Prostate gland (tissue), 2 donors: ENCODE measurements around the gene C11orf68. TPM values are rescaled to one million over a fixed set of nuclear protein-coding genes. Genes with fewer than 3 reads are reported as not detected.
A peak's percentile ranks its signal among the peaks of the same experiment; 100 is the strongest.

Source experiments
- DNase-seq: peaks from one replicate; pipeline ENCODE4 v3.0.0-alpha.2; 2019; ENCODE audit warnings: low spot score
- H3K27ac ChIP-seq, 2 donors: fragments of 200-600 bp; sonication (generic); 2 replicates each; pipeline ENCODE4 v1.5.1; 2017 to 2019
- H3K27me3 ChIP-seq: fragments of 200-600 bp; sonication (generic); replicated peaks from 2 replicates; pipeline ENCODE4 v1.5.1; 2019; ENCODE audit not compliant: insufficient read depth
- H3K36me3 ChIP-seq, 2 donors: fragments of 200-600 bp; sonication (generic); 1 replicate in 1 of 2; 2 replicates in 1 of 2; pipeline versions ENCODE4 v1.5.1 to v1.8.1; 2017 to 2019
- H3K4me1 ChIP-seq: fragments of 200-600 bp; sonication (generic); replicated peaks from 2 replicates; pipeline ENCODE4 v1.5.1; 2019
- H3K4me3 ChIP-seq, 2 donors: fragments of 200-600 bp; sonication (generic); 2 replicates each; pipeline ENCODE4 v1.5.1; 2017 to 2019
- H3K9me3 ChIP-seq: fragments of 200-600 bp; sonication (generic); 2 replicates; pipeline ENCODE4 v1.5.1; 2017
- POLR2A ChIP-seq: fragments of 450-650 bp; IDR thresholded peaks from one replicate; pipeline ENCODE4 v1.6.1; 2016; ENCODE audit warnings: antibody characterized with exemption, mild to moderate bottlenecking
- POLR2AphosphoS5 ChIP-seq: sonication (generic); formaldehyde crosslinking; IDR thresholded peaks from one replicate; pipeline ENCODE4 v1.6.1; 2017; ENCODE audit warnings: antibody characterized with exemption
- whole genome bisulfite sequencing: methylation state at CpG from one replicate; pipeline ENCODE4 v1.1.5; 2018; 5-methylcytosine and 5-hydroxymethylcytosine counted together
- intact Hi-C: fragments of 100-400 bp; cut with DNase I; formaldehyde crosslinking; loops from one replicate; pipeline ENCODE4 v1.14.2; 2022
- total RNA-seq, 2 donors: library from RNA; depleted of rRNA; stranded (reverse); fragments of >200 nt; gene quantifications; one replicate each; pipeline ENCODE4 v1.1.0, GENCODE V29; 2016
- TF ChIP-seq, protein P1 (sequence below), 4 experiments: fragments of 200-600 bp in 2 of 4; fragments of 450-650 bp in 2 of 4; sonication (generic) in 2 of 4; IDR thresholded peaks; 1 replicate in 3 of 4; 2 replicates in 1 of 4; pipeline ENCODE4 v1.5.1; 2016 to 2019; ENCODE audit warnings: antibody characterized with exemption in 4 of 4, mild to moderate bottlenecking in 2 of 4, moderate library complexity in 2 of 4

The C11orf68 gene
- total RNA-seq, 2 donors from 2014 or later: 30.1 to 54.6 TPM

DNA sequence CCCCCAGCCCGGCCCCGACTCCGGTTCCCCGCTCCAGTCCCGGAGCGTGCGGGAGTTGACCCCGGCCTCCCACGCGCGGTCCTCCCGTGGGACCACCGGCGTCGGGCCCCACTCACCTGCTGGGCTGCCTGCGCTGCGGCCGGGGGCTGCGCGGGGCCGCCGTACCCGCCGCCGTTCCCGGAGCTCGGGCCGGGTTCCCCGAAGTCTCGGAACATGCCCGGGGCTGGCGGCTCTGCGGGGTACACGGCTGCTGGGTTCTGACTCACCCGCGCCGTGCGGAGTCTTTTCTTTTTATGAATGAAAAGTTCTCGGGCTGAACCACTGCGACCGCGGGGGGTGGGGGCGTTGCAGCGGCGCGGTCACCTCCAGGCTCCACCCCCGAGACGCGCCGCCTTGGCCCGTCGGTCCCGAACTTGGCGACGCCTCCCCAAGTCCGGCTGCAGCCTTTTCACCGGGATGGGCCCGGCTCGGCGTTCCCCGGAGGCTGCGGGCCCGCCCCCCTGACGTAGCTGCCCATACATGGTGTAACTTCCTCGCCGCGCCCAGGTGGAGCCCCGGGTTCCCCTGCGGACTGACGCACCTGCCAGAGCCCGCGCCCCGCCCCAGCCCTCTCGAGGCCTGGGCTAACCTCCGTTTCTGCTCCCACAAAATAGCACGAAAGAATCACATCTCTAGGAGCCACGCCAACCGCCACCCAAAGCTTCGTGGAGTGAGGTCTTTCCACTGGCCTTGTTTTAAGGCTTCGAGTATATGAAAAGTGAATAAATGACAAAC, 18.6 kb downstream of the C11orf68 start, which contains the start of gene FOSL1:
TSS of gene FOSL1 (minus strand) at position 264 of the 774 bp plus-strand sequence. CDS start at position 215, 49 bp downstream.
- peak; percentile 90 for DNase-seq
- no peaks in the 10 kb centered on the region for H3K27me3 ChIP-seq
- H3K9me3 ChIP-seq: no peaks in the 10 kb centered on the region
- H3K36me3 ChIP-seq: no peaks in the 10 kb centered on the region
- H3K4me3 ChIP-seq: peak within 1 kb of the TSS; percentile 43 to 45
- 2% methylated on average over 70 of the region's 80 CpGs for WGBS
- H3K27ac ChIP-seq: peak within 1 kb of the TSS; percentile 32 to 53
- no peaks in the 10 kb centered on the region for H3K4me1 ChIP-seq
- peak; percentile 88 for TF ChIP-seq POLR2AphosphoS5
- peak; percentile 86 for TF ChIP-seq POLR2A
- TF ChIP-seq, protein P1, sequence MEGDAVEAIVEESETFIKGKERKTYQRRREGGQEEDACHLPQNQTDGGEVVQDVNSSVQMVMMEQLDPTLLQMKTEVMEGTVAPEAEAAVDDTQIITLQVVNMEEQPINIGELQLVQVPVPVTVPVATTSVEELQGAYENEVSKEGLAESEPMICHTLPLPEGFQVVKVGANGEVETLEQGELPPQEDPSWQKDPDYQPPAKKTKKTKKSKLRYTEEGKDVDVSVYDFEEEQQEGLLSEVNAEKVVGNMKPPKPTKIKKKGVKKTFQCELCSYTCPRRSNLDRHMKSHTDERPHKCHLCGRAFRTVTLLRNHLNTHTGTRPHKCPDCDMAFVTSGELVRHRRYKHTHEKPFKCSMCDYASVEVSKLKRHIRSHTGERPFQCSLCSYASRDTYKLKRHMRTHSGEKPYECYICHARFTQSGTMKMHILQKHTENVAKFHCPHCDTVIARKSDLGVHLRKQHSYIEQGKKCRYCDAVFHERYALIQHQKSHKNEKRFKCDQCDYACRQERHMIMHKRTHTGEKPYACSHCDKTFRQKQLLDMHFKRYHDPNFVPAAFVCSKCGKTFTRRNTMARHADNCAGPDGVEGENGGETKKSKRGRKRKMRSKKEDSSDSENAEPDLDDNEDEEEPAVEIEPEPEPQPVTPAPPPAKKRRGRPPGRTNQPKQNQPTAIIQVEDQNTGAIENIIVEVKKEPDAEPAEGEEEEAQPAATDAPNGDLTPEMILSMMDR (IDR thresholded peaks at IDR 0.05): no peak
- intact Hi-C loops: no loop called here

DNA sequence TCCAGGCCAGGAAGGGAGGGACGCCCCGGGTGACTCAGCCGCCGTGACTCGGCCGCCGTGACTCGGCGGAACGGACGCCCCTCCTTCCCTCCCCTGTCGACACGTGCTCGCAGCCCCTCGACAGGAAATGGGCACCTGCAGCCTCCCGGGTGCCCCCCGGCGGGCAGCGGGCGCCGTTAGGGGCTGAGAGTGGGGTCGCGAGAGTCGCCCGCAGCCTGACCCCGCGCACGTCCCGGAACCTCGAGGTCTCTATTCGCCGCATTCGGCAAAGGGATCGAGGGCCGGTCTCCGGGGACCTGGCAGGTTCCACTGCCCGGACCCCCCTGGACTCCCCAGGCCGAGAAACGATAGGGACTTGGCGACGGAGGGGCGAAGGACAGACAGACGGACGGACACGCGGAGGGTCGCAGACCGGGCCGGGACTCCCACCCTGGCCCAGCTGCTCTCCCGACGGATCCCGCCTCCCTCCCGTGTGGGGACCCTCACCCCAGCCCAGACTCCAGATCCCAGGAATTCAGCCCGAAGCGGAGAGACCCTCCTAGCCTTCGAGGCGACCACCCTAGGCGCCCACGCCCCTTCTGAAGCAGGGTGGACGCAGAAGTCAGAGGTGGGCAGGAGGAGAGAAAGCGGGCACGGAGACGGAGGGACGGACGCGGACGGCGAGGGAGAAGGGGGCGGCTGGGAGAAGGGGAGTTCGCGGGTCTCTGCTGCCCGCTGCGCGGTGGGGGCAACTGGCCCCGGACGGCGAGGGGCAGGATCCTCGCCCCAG, 19.3 kb downstream of the C11orf68 start:
- 2% methylated on average over 55 of the region's 78 CpGs for WGBS
- no peaks in the 10 kb centered on the region for H3K9me3 ChIP-seq
- peak overlapping the region; percentile 43 to 45 for H3K4me3 ChIP-seq
- intact Hi-C loops: no loop called here
- peak; percentile 40 for TF ChIP-seq POLR2A
- TF ChIP-seq, protein P1 (IDR thresholded peaks at IDR 0.05): no peak
- TF ChIP-seq POLR2AphosphoS5: no peak
- H3K27ac ChIP-seq: peak overlapping the region; percentile 32 to 53
- no peaks in the 10 kb centered on the region for H3K36me3 ChIP-seq
- no peak for DNase-seq
- no peaks in the 10 kb centered on the region for H3K27me3 ChIP-seq
- H3K4me1 ChIP-seq: no peaks in the 10 kb centered on the region

DNA sequence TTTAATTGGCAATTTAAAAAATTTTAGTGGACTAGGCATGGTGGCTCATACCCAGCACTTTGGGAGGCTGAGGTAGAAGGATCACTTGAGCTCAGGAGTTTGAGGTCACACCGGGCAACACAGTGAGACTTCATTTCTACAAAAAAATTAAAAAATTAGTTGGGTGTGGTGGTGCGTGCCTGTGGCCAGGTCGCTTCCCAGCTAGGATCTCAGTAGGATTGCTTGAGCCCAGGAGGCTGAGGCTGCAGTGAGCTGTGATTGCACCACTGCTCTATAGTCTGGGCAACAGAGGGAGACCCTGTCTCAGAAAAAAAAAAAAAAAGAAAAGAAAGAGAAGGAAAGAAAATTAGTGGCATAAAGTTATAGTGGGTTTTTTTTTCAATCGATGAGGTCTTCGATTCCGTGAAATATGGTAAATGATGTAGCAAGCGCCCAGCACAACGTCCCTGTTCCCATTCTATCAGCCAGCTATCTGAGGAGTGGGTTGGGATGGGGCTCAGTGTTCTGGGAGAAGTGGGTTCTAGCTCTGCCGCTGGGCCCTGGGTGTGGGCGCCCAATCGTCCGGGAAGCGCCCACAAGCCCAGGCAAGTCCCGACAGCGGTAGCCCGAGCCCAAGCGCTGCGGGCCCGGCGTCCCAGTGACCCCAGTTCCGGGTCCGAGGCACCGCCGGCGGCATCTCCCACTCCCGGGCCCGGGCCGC, 20.1 kb downstream of the C11orf68 start:
- TF ChIP-seq POLR2AphosphoS5: no peak
- TF ChIP-seq, protein P1 (IDR thresholded peaks at IDR 0.05): no peak
- no peak for TF ChIP-seq POLR2A
- DNase-seq: no peak
- no peak overlapping the region for H3K27ac ChIP-seq
- H3K4me1 ChIP-seq: no peaks in the 10 kb centered on the region
- no peaks in the 10 kb centered on the region for H3K9me3 ChIP-seq
- intact Hi-C loops: no loop called here
- no peaks in the 10 kb centered on the region for H3K36me3 ChIP-seq
- H3K4me3 ChIP-seq: peak overlapping the region; percentile 43 to 45
- H3K27me3 ChIP-seq: no peaks in the 10 kb centered on the region
- WGBS: 36% methylated on average over 17 of the region's 28 CpGs

DNA sequence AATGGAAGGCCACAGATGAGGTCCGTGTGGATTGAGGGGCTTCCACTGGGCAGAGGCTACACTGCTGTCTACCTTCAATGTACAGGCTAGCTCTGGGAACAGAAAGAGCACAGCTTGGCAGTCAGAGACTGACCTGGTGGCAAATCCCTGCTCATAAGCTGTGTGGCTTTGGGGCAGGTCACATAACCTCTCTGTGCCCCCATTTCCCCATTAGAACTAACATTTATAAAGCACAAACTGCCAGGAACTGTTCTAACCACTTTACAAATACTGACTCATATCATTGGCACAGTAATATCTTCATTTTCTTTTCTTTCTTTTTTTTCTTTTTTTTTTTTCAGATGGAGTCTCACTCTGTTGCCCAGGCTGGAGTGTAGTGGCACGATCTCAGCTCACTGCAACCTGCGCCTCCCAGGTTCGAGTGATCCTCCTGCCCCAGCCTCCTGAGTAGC, 21.8 kb downstream of the C11orf68 start:
- Histone ChIP-seq H3K4me1 (no peaks in the 10 kb centered on the region), H3K4me3 (no peak overlapping the region), H3K9me3 (no peaks in the 10 kb centered on the region), H3K27me3 (no peaks in the 10 kb centered on the region), H3K36me3 (no peaks in the 10 kb centered on the region), H3K27ac (no peak overlapping the region)
- 88% methylated on average over 4 of the region's 4 CpGs for WGBS
- intact Hi-C loops: no loop called here
- TF ChIP-seq POLR2A: no peak
- TF ChIP-seq, protein P1 (IDR thresholded peaks at IDR 0.05): no peak
- no peak for TF ChIP-seq POLR2AphosphoS5
- DNase-seq: no peak
